ENCODE results near the gene RALGAPA2.

The RALGAPA2 gene

GRCh38 chr20:20720158-20720557 is 7.7 kb upstream of the RALGAPA2 start:
- Histone ChIP-seq H3K27me3 (ENCODE audit: control insufficient read depth, insufficient read depth, low read length) (no peaks in the 10 kb centered on the region), H3K36me3 (ENCODE audit: control insufficient read depth, low read depth, low read length) (no peaks in the 10 kb centered on the region), H3K9ac (ENCODE audit: low read length) (no peak overlapping the region), H3K4me1 (ENCODE audit: control insufficient read depth, low read depth, low read length) (no peaks in the 10 kb centered on the region), H3K9me3 (ENCODE audit: control insufficient read depth, low read depth, low read length) (no peaks in the 10 kb centered on the region), H3K27ac (ENCODE audit: low read length) (no peak overlapping the region), H3K4me3 (ENCODE audit: low read length) (no peak overlapping the region)

DNA sequence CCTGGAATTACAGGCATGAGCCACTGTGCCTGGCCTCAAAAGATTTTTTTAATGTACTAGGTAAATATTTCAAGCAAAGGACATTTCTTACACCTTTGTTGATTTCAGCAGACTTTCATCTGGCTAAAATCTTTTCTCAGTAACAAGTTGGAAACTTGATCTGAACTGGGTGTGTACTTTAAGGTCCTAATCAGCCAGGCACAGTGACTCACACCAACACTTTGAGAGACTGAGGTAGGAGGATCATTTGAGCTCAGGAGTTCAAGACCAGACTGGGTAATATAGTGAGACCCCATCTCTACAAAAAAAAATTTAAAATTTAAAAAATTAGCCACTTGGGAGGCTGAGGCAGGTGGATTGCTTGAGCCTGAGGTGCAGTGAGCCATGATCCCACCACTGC is 7.0 kb upstream of the RALGAPA2 start:
- Histone ChIP-seq H3K4me3 (ENCODE audit: low read length) (no peak overlapping the region), H3K9me3 (ENCODE audit: control insufficient read depth, low read depth, low read length) (no peaks in the 10 kb centered on the region), H3K27me3 (ENCODE audit: control insufficient read depth, insufficient read depth, low read length) (no peaks in the 10 kb centered on the region), H3K4me1 (ENCODE audit: control insufficient read depth, low read depth, low read length) (no peaks in the 10 kb centered on the region), H3K36me3 (ENCODE audit: control insufficient read depth, low read depth, low read length) (no peaks in the 10 kb centered on the region), H3K27ac (ENCODE audit: low read length) (no peak overlapping the region), H3K9ac (ENCODE audit: low read length) (no peak overlapping the region)

- peak overlapping the region; percentile 77 for H3K4me3 ChIP-seq (ENCODE audit: low read length)
- no peaks in the 10 kb centered on the region for H3K9me3 ChIP-seq (ENCODE audit: control insufficient read depth, low read depth, low read length)
- no peaks in the 10 kb centered on the region for H3K36me3 ChIP-seq (ENCODE audit: control insufficient read depth, low read depth, low read length)
- peaks cover 17% of the 10 kb centered on the region for H3K4me1 ChIP-seq (ENCODE audit: control insufficient read depth, low read depth, low read length)
- peak overlapping the region; percentile 73 for H3K9ac ChIP-seq (ENCODE audit: low read length)
- H3K27ac ChIP-seq (ENCODE audit: low read length), result peak overlapping the region; percentile 64
- no peaks in the 10 kb centered on the region for H3K27me3 ChIP-seq (ENCODE audit: control insufficient read depth, insufficient read depth, low read length)
These were observed 861 bp upstream of the RALGAPA2 start for GRCh38 chr20:20713244-20713765.

GRCh38 chr20:20712004-20712473 is 405 bp downstream of the RALGAPA2 start:
- Histone ChIP-seq H3K27ac (ENCODE audit: low read length) (no peak overlapping the region), H3K36me3 (ENCODE audit: control insufficient read depth, low read depth, low read length) (no peaks in the 10 kb centered on the region), H3K27me3 (ENCODE audit: control insufficient read depth, insufficient read depth, low read length) (no peaks in the 10 kb centered on the region), H3K9me3 (ENCODE audit: control insufficient read depth, low read depth, low read length) (no peaks in the 10 kb centered on the region), H3K4me3 (ENCODE audit: low read length) (peak overlapping the region; percentile 77), H3K9ac (ENCODE audit: low read length) (peak overlapping the region; percentile 69), H3K4me1 (ENCODE audit: control insufficient read depth, low read depth, low read length) (peaks cover 17% of the 10 kb centered on the region)

- Histone ChIP-seq H3K27me3 (ENCODE audit: control insufficient read depth, insufficient read depth, low read length) (no peaks in the 10 kb centered on the region), H3K4me3 (ENCODE audit: low read length) (peak overlapping the region; percentile 77), H3K36me3 (ENCODE audit: control insufficient read depth, low read depth, low read length) (no peaks in the 10 kb centered on the region), H3K9ac (ENCODE audit: low read length) (peak overlapping the region; percentile 69), H3K27ac (ENCODE audit: low read length) (no peak overlapping the region), H3K4me1 (ENCODE audit: control insufficient read depth, low read depth, low read length) (peaks cover 17% of the 10 kb centered on the region), H3K9me3 (ENCODE audit: control insufficient read depth, low read depth, low read length) (no peaks in the 10 kb centered on the region)
These were observed 1.0 kb downstream of the RALGAPA2 start for GRCh38 chr20:20711413-20711812.

DNA sequence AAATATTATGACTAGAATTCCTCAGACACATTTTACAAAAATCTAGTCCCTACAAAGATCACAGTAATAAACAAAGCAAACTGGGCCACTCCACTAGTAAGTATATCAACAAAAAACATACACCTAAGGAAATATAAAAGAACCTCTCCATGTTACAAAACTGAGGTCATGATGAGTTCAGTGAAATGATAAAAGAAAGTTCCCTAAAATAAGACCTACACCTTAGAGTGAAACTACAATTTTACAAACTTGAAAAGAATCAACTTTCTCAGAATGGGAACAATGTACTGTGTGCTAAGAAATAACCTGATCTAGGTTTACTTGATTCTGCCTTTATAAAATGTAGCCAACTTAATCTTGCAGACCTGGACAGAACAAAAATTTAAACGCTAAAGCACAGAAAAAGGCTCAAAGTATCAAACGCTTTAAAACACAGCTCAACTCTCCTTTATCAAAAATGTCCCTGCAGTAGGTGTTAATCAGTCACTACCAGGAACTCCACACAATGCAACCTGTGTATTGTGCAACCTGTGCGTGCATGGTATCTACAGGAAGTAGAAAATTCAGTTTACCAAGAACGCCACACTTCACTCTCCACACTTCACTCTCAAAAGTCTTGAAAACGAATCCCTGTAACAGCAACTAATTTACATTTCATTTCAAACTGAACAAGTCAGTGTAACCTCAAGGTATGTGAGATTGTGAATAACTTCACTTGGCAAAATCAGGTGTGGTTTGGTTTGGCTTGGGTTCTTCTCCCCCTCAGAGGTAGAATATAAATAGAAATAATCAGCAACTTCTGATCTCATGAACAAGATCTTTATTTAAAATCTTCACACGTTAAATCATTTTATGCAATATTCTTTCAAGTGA is 1.8 kb downstream of the RALGAPA2 start:
- Histone ChIP-seq H3K27me3 (ENCODE audit: control insufficient read depth, insufficient read depth, low read length) (no peaks in the 10 kb centered on the region), H3K36me3 (ENCODE audit: control insufficient read depth, low read depth, low read length) (no peaks in the 10 kb centered on the region), H3K4me3 (ENCODE audit: low read length) (peak overlapping the region; percentile 77), H3K9ac (ENCODE audit: low read length) (no peak overlapping the region), H3K27ac (ENCODE audit: low read length) (no peak overlapping the region), H3K4me1 (ENCODE audit: control insufficient read depth, low read depth, low read length) (peaks cover 17% of the 10 kb centered on the region), H3K9me3 (ENCODE audit: control insufficient read depth, low read depth, low read length) (no peaks in the 10 kb centered on the region)

DNA sequence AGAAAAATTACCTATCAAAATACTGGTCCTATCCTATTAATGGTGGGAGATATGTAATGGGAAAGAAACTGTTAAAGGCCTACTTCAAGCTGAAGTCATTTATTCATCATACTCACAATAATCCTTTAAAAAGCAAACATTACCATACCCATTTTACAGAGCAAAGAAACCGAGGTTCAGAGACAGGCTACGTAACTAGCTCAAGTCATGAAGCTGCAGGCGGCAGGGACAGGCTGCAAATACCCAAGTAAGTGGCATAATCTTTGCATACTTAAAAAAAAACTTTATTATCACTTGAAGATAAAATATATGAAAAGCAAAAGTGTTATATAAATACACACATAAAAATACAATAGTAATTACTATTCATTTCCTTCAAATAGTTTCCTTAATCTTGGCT is 2.6 kb downstream of the RALGAPA2 start:
- Histone ChIP-seq H3K9ac (ENCODE audit: low read length) (no peak overlapping the region), H3K27ac (ENCODE audit: low read length) (no peak overlapping the region), H3K4me3 (ENCODE audit: low read length) (no peak overlapping the region)

DNA sequence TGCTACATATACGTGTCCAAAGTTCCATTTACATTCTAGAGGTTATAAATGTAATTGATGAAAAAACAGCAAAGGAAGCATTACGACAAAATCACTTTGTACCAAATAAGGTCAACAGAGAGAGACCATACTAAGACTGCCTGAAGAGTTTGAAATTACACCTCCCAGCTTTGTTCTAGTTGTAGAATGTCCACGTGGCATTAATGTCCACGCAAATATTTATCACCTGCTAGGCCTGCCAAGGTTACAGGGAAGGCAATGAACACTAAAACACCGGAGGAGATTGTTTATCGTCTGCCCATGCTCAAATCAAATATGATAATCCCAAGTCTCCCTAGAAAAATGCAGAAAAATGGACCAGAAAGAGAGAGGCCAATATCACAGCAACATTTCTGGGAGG is 6.2 kb downstream of the RALGAPA2 start:
- Histone ChIP-seq H3K27ac (ENCODE audit: low read length) (no peak overlapping the region), H3K4me3 (ENCODE audit: low read length) (no peak overlapping the region), H3K27me3 (ENCODE audit: control insufficient read depth, insufficient read depth, low read length) (no peaks in the 10 kb centered on the region), H3K36me3 (ENCODE audit: control insufficient read depth, low read depth, low read length) (no peaks in the 10 kb centered on the region), H3K9ac (ENCODE audit: low read length) (no peak overlapping the region), H3K9me3 (ENCODE audit: control insufficient read depth, low read depth, low read length) (no peaks in the 10 kb centered on the region), H3K4me1 (ENCODE audit: control insufficient read depth, low read depth, low read length) (peaks cover 6% of the 10 kb centered on the region)

More for the DNA sequence above, 2.6 kb downstream of the RALGAPA2 start:
- H3K36me3 ChIP-seq (ENCODE audit: control insufficient read depth, low read depth, low read length), result no peaks in the 10 kb centered on the region
- H3K27me3 ChIP-seq (ENCODE audit: control insufficient read depth, insufficient read depth, low read length), result no peaks in the 10 kb centered on the region
- peaks cover 17% of the 10 kb centered on the region for H3K4me1 ChIP-seq (ENCODE audit: control insufficient read depth, low read depth, low read length)
- H3K9me3 ChIP-seq (ENCODE audit: control insufficient read depth, low read depth, low read length), result no peaks in the 10 kb centered on the region

DNA sequence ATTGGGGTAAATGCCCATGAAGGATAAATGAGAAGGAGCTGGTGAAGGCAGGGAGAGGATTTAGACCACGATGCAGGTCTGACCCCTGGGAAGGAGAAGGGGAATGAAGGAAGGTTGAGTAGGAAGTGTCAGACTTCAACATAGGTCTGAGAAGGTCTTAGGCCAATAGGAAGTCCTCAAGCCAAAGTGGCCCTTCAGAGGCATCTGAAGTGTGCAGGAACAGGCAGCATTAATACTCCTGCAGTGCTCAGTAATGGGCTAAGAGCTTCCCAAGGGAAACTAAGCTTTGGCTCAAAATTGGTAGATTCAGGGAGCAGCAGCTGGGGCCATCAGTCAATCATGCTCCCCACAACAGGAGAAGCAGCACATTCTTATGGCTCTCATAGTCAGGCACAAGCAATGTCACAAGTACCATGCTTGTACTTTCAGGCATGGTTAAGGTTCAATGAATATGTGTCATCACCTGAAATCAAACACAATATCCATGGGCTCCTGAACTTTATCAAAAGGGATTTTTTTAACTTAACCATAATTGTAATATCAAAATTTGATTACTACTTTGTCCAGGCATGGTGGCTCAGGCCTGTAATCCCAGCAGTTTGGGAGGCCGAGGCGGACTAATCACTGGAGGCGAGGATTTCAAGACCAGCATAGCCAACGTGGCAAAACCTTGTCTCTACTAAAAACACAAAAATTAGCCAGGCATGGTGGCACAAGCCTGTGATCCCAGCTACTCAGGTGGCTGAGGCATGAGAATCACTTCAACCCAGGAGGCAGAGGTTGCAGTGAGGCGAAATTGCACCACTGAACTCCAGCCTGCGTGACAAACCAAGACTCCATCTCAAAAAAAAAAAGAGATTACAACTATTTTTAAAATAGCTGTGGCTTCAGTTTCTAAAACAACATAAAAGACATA is 9.9 kb downstream of the RALGAPA2 start:
- H3K9ac ChIP-seq (ENCODE audit: low read length), result no peak overlapping the region

GRCh38 chr20:20699917-20700316 is 12.5 kb downstream of the RALGAPA2 start:
- Histone ChIP-seq H3K4me1 (ENCODE audit: control insufficient read depth, low read depth, low read length) (no peaks in the 10 kb centered on the region), H3K9ac (ENCODE audit: low read length) (no peak overlapping the region), H3K27ac (ENCODE audit: low read length) (no peak overlapping the region), H3K4me3 (ENCODE audit: low read length) (no peak overlapping the region), H3K27me3 (ENCODE audit: control insufficient read depth, insufficient read depth, low read length) (no peaks in the 10 kb centered on the region), H3K36me3 (ENCODE audit: control insufficient read depth, low read depth, low read length) (no peaks in the 10 kb centered on the region), H3K9me3 (ENCODE audit: control insufficient read depth, low read depth, low read length) (no peaks in the 10 kb centered on the region)

More for the DNA sequence above, 9.9 kb downstream of the RALGAPA2 start:
- Histone ChIP-seq H3K27me3 (ENCODE audit: control insufficient read depth, insufficient read depth, low read length) (no peaks in the 10 kb centered on the region), H3K9me3 (ENCODE audit: control insufficient read depth, low read depth, low read length) (no peaks in the 10 kb centered on the region), H3K4me3 (ENCODE audit: low read length) (no peak overlapping the region), H3K27ac (ENCODE audit: low read length) (no peak overlapping the region), H3K4me1 (ENCODE audit: control insufficient read depth, low read depth, low read length) (no peaks in the 10 kb centered on the region), H3K36me3 (ENCODE audit: control insufficient read depth, low read depth, low read length) (no peaks in the 10 kb centered on the region)

- Histone ChIP-seq H3K27ac (ENCODE audit: low read length) (no peak overlapping the region), H3K9ac (ENCODE audit: low read length) (no peak overlapping the region), H3K4me1 (ENCODE audit: control insufficient read depth, low read depth, low read length) (no peaks in the 10 kb centered on the region), H3K36me3 (ENCODE audit: control insufficient read depth, low read depth, low read length) (no peaks in the 10 kb centered on the region), H3K9me3 (ENCODE audit: control insufficient read depth, low read depth, low read length) (no peaks in the 10 kb centered on the region), H3K27me3 (ENCODE audit: control insufficient read depth, insufficient read depth, low read length) (no peaks in the 10 kb centered on the region), H3K4me3 (ENCODE audit: low read length) (no peak overlapping the region)
These were observed 13.3 kb downstream of the RALGAPA2 start for GRCh38 chr20:20699144-20699543.

Measured in iPS-18a (cell line).